ENCODE measurements around the gene LDLRAP1.

DNA sequence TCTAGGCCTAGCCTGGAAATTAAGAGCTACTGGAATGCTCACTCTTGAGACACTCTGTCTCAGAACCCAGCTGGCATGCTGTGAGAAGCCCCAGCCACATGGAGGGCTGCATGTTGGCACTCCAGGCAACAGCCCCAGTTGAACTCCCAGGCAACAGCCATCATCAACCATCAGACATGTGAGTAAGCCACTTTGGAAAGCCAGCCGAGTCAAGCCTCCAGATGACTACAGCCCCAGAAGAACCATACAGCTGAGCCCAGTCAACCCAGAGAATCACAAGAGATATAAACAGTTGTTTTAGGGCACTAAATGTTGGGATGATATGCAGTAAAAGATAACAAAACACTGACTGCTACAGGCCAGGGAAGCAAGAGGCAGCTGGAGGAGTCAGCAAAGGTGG, 55.5 kb downstream of the LDLRAP1 start:
- TF ChIP-seq, protein P1, sequence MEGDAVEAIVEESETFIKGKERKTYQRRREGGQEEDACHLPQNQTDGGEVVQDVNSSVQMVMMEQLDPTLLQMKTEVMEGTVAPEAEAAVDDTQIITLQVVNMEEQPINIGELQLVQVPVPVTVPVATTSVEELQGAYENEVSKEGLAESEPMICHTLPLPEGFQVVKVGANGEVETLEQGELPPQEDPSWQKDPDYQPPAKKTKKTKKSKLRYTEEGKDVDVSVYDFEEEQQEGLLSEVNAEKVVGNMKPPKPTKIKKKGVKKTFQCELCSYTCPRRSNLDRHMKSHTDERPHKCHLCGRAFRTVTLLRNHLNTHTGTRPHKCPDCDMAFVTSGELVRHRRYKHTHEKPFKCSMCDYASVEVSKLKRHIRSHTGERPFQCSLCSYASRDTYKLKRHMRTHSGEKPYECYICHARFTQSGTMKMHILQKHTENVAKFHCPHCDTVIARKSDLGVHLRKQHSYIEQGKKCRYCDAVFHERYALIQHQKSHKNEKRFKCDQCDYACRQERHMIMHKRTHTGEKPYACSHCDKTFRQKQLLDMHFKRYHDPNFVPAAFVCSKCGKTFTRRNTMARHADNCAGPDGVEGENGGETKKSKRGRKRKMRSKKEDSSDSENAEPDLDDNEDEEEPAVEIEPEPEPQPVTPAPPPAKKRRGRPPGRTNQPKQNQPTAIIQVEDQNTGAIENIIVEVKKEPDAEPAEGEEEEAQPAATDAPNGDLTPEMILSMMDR (IDR thresholded peaks at IDR 0.05): no peak
- TF ChIP-seq ZNF317 (CRISPR knock-in tag; IDR thresholded peaks at IDR 0.05; ENCODE audit: borderline replicate concordance, low read depth) (no peak), ZNF121 (CRISPR knock-in tag; IDR thresholded peaks at IDR 0.05) (no peak)
- TF ChIP-seq, protein P2, sequence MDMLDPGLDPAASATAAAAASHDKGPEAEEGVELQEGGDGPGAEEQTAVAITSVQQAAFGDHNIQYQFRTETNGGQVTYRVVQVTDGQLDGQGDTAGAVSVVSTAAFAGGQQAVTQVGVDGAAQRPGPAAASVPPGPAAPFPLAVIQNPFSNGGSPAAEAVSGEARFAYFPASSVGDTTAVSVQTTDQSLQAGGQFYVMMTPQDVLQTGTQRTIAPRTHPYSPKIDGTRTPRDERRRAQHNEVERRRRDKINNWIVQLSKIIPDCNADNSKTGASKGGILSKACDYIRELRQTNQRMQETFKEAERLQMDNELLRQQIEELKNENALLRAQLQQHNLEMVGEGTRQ (CRISPR knock-in tag; IDR thresholded peaks at IDR 0.05): no peak

Measured in WTC11 (cell line).